ENCODE data around the gene CFAP20.

CFAP20 gene

DNA sequence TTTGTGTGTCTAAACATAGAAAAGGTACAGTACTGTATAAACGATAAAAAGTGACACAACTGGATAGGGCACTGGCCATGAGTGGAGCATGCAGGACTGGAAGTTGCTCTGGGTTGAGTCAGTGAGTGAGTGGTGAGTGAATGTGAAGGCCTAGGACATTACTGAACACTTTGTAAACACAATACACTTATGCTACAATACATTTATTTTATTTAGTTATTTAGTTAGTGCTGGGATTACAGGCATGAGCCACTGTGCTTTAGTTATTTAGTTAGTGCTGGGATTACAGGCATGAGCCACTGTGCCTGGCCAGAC is 4.6 kb downstream of the CFAP20 start:
- no peak for DNase-seq (ENCODE audit: low spot score)

GRCh38 chr16:58123896-58124600 is 5.1 kb downstream of the CFAP20 start:
- DNase-seq (ENCODE audit: low spot score), result no peak

DNA sequence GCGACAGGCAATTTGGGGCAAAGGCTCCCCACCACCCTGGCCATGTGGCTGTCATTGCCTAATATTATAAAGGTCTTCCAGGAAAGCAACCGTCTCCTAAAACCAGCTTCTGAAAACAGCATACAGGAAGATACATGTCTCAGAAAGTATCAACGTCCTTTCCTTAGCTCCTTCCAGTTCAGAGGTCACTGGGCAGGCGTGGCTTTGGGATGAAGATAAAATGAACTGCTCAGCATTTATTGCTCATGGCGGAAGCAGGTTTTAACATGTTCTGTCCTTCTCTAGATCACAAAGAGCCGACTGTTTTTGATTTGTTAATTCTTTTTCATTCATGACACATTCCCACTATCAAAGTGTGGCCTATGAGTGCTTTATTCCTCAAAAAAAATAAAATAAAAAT is 8.0 kb downstream of the CFAP20 start:
- DNase-seq (ENCODE audit: low spot score), result no peak

GRCh38 chr16:58120234-58120633 is 8.9 kb downstream of the CFAP20 start:
- DNase-seq (ENCODE audit: low spot score), result no peak

DNA sequence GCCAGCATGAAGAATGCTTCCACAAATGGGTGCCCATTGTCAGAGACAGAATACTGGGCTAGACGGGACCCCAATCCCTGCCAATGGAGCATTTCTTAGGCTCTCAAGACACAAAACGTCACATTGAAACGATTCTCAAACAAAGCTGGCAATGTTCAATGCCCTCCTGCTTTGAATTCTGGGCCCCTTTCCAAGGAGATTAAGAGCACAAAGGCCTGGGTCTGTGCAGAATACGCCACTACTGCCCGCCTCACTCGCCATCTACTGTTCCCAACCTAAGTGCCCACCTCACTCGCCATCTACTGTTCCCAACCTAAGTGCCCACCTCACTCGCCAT is 9.7 kb downstream of the CFAP20 start:
- no peak for DNase-seq (ENCODE audit: low spot score)

- DNase-seq (ENCODE audit: low spot score), result no peak
These were observed 10.2 kb downstream of the CFAP20 start for GRCh38 chr16:58118801-58119508.

DNA sequence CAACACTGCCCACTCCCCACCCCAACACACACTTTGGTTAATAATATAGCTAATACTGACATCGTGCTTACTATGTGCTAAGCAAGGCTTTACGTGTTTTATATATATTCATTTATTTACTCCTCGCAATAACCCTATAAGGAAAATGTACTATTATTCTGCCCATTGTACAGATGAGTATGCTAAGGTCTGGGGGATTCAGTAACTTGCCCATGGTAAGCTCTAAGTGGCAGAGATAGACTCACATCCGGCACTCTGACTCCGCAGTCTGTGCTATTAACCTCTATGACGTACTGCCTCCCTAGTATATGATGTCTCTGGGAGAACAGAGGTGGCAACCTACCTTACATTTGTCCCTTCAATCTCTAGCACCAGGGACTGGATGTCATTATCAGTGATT is 12.7 kb downstream of the CFAP20 start:
- no peak for DNase-seq (ENCODE audit: low spot score)

- DNase-seq (ENCODE audit: low spot score), result no peak
These were observed 13.1 kb downstream of the CFAP20 start for GRCh38 chr16:58116081-58116480.

GRCh38 chr16:58114827-58115825 is 14.1 kb downstream of the CFAP20 start:
- DNase-seq (ENCODE audit: low spot score), result no peak

DNA sequence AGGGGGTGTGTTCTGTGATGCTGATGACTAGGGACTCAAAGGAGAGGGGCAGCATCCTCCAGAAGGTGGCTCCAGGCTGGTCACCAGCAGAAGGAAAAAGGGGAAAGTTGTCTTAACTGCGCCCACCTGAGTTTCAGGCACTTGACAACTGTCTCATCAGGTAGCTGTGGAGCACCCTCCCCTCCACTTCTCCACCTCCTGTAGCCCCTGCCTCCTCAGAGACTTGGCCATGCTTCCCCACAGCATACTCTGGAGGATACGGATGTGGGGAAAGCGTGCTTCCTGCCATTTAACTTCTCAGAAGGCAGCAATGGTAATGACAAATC is 17.9 kb downstream of the CFAP20 start:
- DNase-seq (ENCODE audit: low spot score), result no peak

DNA sequence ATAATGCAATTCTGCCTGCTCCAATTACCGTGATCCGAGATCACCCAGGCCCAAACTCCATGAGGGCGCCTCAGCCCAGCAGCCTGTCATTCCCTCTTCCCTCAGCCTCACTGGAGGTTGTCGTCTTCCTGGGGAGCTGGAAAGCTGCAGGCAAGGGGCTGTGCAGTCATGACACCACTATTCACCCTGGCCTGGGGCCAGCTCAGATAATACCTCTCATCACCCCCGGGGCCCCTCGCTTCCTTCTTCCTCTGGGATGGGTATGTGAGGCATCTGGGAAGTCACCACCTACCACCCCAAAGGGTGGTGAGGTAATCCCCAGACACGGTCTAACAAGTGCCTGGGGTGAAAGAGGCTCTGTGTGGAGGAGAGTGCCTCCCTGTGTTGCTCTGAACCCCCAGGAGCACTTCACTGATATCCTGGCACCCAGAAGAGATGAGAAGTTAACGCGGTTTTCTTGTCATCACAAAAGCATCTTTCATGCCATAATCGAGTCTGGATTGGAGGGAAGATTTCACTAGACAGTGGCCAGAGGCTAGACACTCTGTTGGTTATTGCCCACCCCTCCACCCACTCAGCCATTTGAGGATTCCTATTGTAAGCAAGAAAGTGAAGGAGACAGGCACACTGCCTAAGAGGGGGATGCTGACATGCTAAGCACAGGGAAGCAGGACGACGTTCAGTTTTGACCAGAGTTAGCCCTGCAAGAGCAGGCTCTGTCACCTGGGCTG is 18.4 kb downstream of the CFAP20 start:
- DNase-seq (ENCODE audit: low spot score), result no peak

GRCh38 chr16:58109881-58110280 is 19.3 kb downstream of the CFAP20 start:
- DNase-seq (ENCODE audit: low spot score), result no peak

DNA sequence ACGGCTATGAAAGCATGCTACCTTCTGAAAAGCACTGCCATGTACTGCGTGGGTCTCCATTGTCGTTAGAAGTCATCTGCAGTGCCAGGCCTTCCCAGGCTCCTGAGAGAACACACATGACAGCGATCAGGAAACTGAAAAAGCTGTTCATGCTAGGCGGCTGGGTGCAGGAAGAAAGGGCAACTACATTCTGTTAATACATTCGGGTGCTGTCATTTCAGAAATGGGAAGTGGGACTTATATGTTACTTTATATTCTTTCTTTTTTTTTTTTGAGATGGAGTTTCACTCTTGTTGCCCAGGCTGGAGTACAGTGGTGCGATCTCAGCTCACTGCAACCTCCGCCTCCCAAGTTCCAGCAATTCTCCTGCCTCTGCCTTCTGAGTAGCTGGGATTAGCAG is 19.9 kb downstream of the CFAP20 start:
- DNase-seq (ENCODE audit: low spot score), result no peak

- no peak for DNase-seq (ENCODE audit: low spot score)
These were observed 21.5 kb downstream of the CFAP20 start for GRCh38 chr16:58107709-58108108.

- DNase-seq (ENCODE audit: low spot score), result no peak
These were observed 22.0 kb downstream of the CFAP20 start for GRCh38 chr16:58107228-58107627.

- DNase-seq (ENCODE audit: low spot score), result no peak
These were observed 23.6 kb downstream of the CFAP20 start for GRCh38 chr16:58105631-58106030.

- no peak for DNase-seq (ENCODE audit: low spot score)
These were observed 26.4 kb downstream of the CFAP20 start for GRCh38 chr16:58102665-58103392.

- DNase-seq (ENCODE audit: low spot score), result no peak
These were observed 29.3 kb downstream of the CFAP20 start for GRCh38 chr16:58099956-58100300.

DNA sequence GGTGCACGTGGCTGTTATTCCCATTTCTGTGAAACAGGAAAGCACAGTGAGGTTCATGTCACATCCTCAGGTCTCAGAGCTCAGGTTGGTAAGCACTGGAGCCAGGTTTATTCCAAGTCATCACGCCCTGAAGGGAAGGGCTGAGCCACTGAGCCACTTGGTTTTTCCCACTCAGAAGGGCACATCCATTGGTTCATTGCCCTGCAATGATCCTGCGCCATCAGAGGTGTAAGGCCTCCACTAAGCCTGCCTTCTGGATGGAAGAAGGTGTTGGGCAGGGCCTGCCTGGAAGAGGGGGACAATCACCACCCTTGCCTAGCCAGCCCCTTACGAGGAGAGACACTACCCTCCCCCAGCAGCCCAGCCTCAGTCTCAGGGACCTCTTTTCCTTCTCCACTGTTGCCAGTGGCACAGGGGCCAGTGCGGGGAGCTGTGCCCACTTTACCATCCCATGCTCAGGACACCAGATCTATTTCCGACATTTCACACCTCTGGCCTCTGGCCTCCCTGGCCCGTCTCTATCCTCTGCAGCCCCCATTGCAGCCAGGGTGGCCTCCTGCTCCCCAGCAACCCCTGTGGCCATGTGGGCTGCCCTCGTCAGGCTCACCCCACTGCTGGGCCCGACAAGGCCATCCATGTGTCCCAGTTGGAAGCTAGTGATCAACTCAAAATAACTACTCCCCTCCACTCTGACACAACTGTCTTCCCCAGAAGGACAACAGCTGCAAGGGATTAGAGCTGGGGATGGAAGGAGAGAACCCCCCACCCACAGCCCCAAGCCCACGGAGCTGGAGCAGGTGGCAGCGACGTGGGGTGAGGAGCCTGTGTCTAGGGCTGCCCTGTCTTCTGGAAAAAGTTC is 29.9 kb downstream of the CFAP20 start:
- no peak for DNase-seq (ENCODE audit: low spot score)

DNA sequence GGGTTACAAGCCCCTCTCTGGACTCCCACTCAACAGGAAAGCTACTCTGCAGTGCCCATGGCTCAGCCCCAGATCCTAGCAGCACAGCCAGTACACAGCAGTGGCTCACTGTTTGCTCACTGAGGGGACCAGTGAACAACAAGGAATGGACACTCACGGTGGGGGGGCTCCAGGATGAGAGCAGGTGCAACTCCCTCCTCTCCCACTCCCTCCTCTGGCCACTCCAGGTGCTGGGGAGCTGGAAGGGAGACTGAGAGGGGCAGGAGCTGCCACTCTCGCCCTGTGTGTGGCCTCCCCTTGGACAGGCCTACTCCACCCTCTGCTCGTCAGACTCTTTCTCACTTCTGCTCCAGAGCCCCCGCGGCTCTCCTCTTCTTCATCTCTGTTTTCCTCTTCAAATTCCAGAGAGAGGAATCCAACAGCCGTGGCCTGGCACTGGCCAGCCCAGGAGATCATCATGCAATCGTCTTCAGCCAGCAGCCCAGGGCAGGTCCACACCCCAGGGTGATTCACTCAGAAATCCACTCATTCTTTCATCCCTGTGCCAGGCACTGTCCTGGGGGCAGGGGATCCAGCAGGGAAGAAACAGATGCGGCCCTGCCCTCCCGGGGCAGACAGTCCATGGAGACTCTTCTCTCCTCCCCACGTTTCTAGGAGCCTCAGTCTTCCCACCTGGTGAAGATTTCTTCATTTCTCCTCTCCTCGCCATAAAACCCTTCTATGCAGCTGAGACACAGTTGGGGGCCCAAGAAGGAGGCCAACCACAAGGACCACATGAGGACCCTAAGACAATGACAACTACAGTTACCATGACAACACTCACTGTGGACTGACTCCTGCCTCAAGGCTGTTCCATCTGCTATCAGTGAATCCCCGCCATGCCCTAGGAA is 30.7 kb downstream of the CFAP20 start:
- DNase-seq (ENCODE audit: low spot score), result no peak

Data from iPS-NIHi11 (cell line).